Keratinocyte (primary cell): ENCODE measurements around the gene GPR42. TPM values are rescaled to one million over a fixed set of nuclear protein-coding genes. Genes with fewer than 3 reads are reported as not detected.
"Not testable (repeated sequence)": the region's sequence is repeated elsewhere in the genome, so short reads cannot be mapped to it uniquely, and the experiment has no call there.

Experiments used
- DNase-seq: peaks from one replicate; pipeline ENCODE4 v3.0.0-alpha.2; 2011; ENCODE audit warnings: low read depth, missing footprints, low spot score
- FAIRE-seq: peaks from 2 replicates; lab custom pipeline; 2011; peaks lifted over from hg19 to GRCh38; lab: Jason Lieb, UNC
- H2AFZ ChIP-seq: 2 replicates; pipeline ENCODE4 v1.6.0; 2012; ENCODE audit warnings: low read length, control low read depth, inconsistent platforms; ENCODE audit not compliant: control insufficient read depth
- H3K27ac ChIP-seq: 2 replicates; pipeline ENCODE4 v1.5.1; 2011; ENCODE audit warnings: low read length; ENCODE audit not compliant: control insufficient read depth, insufficient read depth
- H3K27me3 ChIP-seq: 3 replicates; pipeline ENCODE4 v1.6.0; 2011; ENCODE audit warnings: low read length; ENCODE audit not compliant: control insufficient read depth, insufficient read depth; ENCODE audit errors: extremely low read depth
- H3K36me3 ChIP-seq, 2 experiments: 2 replicates in 1 of 2; 3 replicates in 1 of 2; pipeline ENCODE4 v1.5.1; 2011; ENCODE audit warnings: low read length in 2 of 2, mild to moderate bottlenecking in 1 of 2; ENCODE audit not compliant: control insufficient read depth in 2 of 2, insufficient read depth in 2 of 2; ENCODE audit errors: extremely low read depth in 1 of 2
- H3K4me1 ChIP-seq: 3 replicates; pipeline ENCODE4 v1.5.1; 2011; ENCODE audit warnings: low read length; ENCODE audit not compliant: control insufficient read depth, insufficient read depth; ENCODE audit errors: extremely low read depth
- H3K4me2 ChIP-seq: 3 replicates; pipeline ENCODE4 v1.6.0; 2011; ENCODE audit warnings: low read depth, low read length; ENCODE audit not compliant: control insufficient read depth, insufficient read depth; ENCODE audit errors: extremely low read depth
- H3K4me3 ChIP-seq, 3 experiments: fragments of 200-600 bp in 1 of 3; sonication (generic) in 1 of 3; 2 replicates in 2 of 3; 3 replicates in 1 of 3; pipeline ENCODE4 v1.5.1; 2011 to 2016; ENCODE audit warnings: low read length in 3 of 3, mild to moderate bottlenecking in 3 of 3, control low read depth in 2 of 3, inconsistent platforms in 1 of 3, low read depth in 1 of 3, mixed read lengths in 1 of 3, mixed run types in 1 of 3, moderate library complexity in 1 of 3; ENCODE audit not compliant: control insufficient read depth in 2 of 3, insufficient read depth in 2 of 3; ENCODE audit errors: extremely low read depth in 1 of 3
- H3K79me2 ChIP-seq: 2 replicates; pipeline ENCODE4 v1.6.0; 2012; ENCODE audit warnings: low read length; ENCODE audit not compliant: control insufficient read depth, insufficient read depth
- H3K9ac ChIP-seq: 3 replicates; pipeline ENCODE4 v1.6.0; 2011; ENCODE audit warnings: low read length; ENCODE audit not compliant: control insufficient read depth, insufficient read depth; ENCODE audit errors: extremely low read depth
- H3K9me1 ChIP-seq: 3 replicates; pipeline ENCODE4 v1.6.0; 2011; ENCODE audit warnings: low read length; ENCODE audit not compliant: control insufficient read depth, insufficient read depth; ENCODE audit errors: extremely low read depth
- H3K9me3 ChIP-seq: 2 replicates; pipeline ENCODE4 v1.5.1; 2012; ENCODE audit warnings: low read depth, low read length; ENCODE audit not compliant: control insufficient read depth
- H4K20me1 ChIP-seq: 3 replicates; pipeline ENCODE4 v1.6.0; 2011; ENCODE audit warnings: low read length; ENCODE audit not compliant: control insufficient read depth, insufficient read depth; ENCODE audit errors: extremely low read depth
- CTCF ChIP-seq, 3 experiments: IDR thresholded peaks in 1 of 3; conservative IDR thresholded peaks in 1 of 3; optimal IDR thresholded peaks in 1 of 3; 2 replicates in 2 of 3; 3 replicates in 1 of 3; pipeline versions ENCODE3 to v1.5.1; 2011; ENCODE audit warnings: low read length in 3 of 3, mild to moderate bottlenecking in 3 of 3, moderate library complexity in 2 of 3, control low read depth in 1 of 3, inconsistent platforms in 1 of 3; ENCODE audit not compliant: insufficient read depth in 2 of 3; ENCODE audit errors: extremely low read depth in 1 of 3
- EZH2 ChIP-seq: IDR thresholded peaks from one replicate; pipeline ENCODE4 v1.6.1; 2012; ENCODE audit warnings: inconsistent platforms, mild to moderate bottlenecking, low read length, moderate library complexity
- dilution Hi-C: fragments of 300-500 bp; cut with MboI; formaldehyde crosslinking; loops from one replicate; pipeline ENCODE4 v1.7.0; 2020; ENCODE audit warnings: low sequenced_read_pairs; ENCODE audit not compliant: extremely low pct_ligation_motif_present
- polyA plus RNA-seq, 5 experiments: library from polyadenylated mRNA; depleted of rRNA in 3 of 5; stranded (reverse) in 3 of 5; stranded (forward) in 1 of 5; unstranded in 1 of 5; fragments of >200 nt; gene quantifications; 1 replicate in 1 of 5; 2 replicates in 3 of 5; 3 replicates in 1 of 5; pipeline versions ENCODE4 v1.2.1 to v1.2.3, GENCODE V29; 2011 to 2012; ENCODE audit warnings: missing spikeins in 2 of 5, low read depth in 1 of 5, low replicate concordance in 1 of 5

Gene GPR42
- polyA plus RNA-seq, 1 donor (not counting 4 experiments of a cell fraction or from before 2014, with no cell fraction given), result not detected

DNA sequence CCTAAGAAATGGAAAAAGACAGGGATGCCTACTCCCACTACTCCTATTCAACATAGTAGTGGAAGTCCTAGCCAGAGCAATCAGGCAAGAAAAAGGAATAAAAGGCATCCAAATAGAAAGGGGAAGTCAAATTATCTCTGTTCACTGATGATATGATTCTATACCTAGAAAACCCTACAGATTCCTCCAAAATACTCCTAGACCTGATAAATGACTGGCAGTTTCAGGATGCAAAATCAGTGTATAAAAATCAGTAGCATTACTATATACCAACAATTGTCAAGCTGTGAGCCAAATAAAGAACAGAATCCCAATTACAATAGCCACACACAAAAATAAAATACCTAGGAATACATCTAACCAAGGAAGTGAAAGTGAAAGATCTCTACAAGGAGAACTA, 1.3 kb upstream of the GPR42 start:
- dilution Hi-C loops, result no loop called here
- DNase-seq, result no peak
- no peak overlapping the region for H3K9ac ChIP-seq
- H2AFZ ChIP-seq, result no peak overlapping the region
- H3K4me3 ChIP-seq, result no peak overlapping the region
- no peaks in the 10 kb centered on the region for H3K36me3 ChIP-seq
- H3K9me1 ChIP-seq, result no peaks in the 10 kb centered on the region
- H3K9me3 ChIP-seq, result no peaks in the 10 kb centered on the region
- no peak overlapping the region for H3K4me2 ChIP-seq
- no peak for TF ChIP-seq EZH2
- no peak for TF ChIP-seq CTCF (optimal IDR thresholded peaks at IDR 0.05 in 1 of 3, IDR thresholded peaks at IDR 0.05 in 1 of 3, conservative IDR thresholded peaks at IDR 0.05 in 1 of 3; ENCODE audit: extremely low read depth in 1 of 3, insufficient read depth in 2 of 3, low read length in 3 of 3)
- no peaks in the 10 kb centered on the region for H4K20me1 ChIP-seq
- FAIRE-seq, result no peak
- H3K27ac ChIP-seq, result no peak overlapping the region
- H3K79me2 ChIP-seq, result no peaks in the 10 kb centered on the region
- no peaks in the 10 kb centered on the region for H3K4me1 ChIP-seq
- H3K27me3 ChIP-seq, result no peaks in the 10 kb centered on the region

DNA sequence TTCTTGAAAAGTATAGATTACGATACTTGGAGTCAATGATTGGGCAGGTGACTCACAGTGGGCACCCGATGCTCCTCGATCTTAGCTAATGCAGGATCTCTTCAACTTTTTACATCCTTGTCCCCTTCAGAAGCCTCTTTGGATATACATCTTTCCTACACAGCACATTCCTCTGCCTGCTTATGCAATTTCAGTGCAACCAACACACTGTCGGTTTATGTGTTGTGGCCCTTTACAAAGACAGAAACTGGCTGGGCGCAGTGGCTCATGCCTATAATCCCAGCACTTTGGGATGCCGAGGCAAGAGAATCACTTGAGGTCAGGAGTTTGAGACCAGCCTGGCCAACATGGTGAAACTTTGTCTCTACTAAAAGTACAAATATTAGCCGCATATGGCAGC, 2.6 kb downstream of the GPR42 start:
- FAIRE-seq (no peak), DNase-seq (no peak)
- Histone ChIP-seq H3K9me3 (no peaks in the 10 kb centered on the region), H3K27me3 (no peaks in the 10 kb centered on the region), H2AFZ (no peak overlapping the region), H3K79me2 (no peaks in the 10 kb centered on the region), H4K20me1 (no peaks in the 10 kb centered on the region), H3K9me1 (no peaks in the 10 kb centered on the region), H3K9ac (no peak overlapping the region), H3K27ac (no peak overlapping the region), H3K36me3 (no peaks in the 10 kb centered on the region), H3K4me1 (no peaks in the 10 kb centered on the region), H3K4me3 (no peak overlapping the region), H3K4me2 (no peak overlapping the region)
- no peak for TF ChIP-seq CTCF (optimal IDR thresholded peaks at IDR 0.05 in 1 of 3, IDR thresholded peaks at IDR 0.05 in 1 of 3, conservative IDR thresholded peaks at IDR 0.05 in 1 of 3; ENCODE audit: extremely low read depth in 1 of 3, insufficient read depth in 2 of 3, low read length in 3 of 3)
- no peak for TF ChIP-seq EZH2
- dilution Hi-C loops, result no loop called here

GRCh38 chr19:35374031-35374430, 3.2 kb downstream of the GPR42 start:
- H3K79me2 ChIP-seq, H3K9ac ChIP-seq, H3K36me3 ChIP-seq, H4K20me1 ChIP-seq, dilution Hi-C loops, H3K4me2 ChIP-seq, FAIRE-seq, H3K27ac ChIP-seq, H2AFZ ChIP-seq, H3K9me1 ChIP-seq, H3K27me3 ChIP-seq, H3K9me3 ChIP-seq, H3K4me3 ChIP-seq, H3K4me1 ChIP-seq, DNase-seq: not testable (repeated sequence)
